Stomach (tissue), 4 donors: ENCODE data around the gene CARD8.

ENCODE experiments used
- CTCF ChIP-seq, 7 experiments: fragments of 450-650 bp in 4 of 7; fragments of 200-600 bp in 3 of 7; sonication (generic) in 3 of 7; IDR thresholded peaks; one replicate each; pipeline ENCODE4 v1.5.1; 2016 to 2019; ENCODE audit warnings: antibody characterized with exemption in 7 of 7, control low read depth in 2 of 7, mild to moderate bottlenecking in 1 of 7
- EP300 ChIP-seq: sonication (generic); formaldehyde crosslinking; IDR thresholded peaks from one replicate; pipeline ENCODE4 v1.6.1; 2017; ENCODE audit warnings: antibody characterized with exemption
- POLR2A ChIP-seq, 4 donors: fragments of 450-650 bp; IDR thresholded peaks; one replicate each; pipeline ENCODE4 v1.6.1; 2016; ENCODE audit warnings: antibody characterized with exemption in 4 of 4, control low read depth in 2 of 4, mild to moderate bottlenecking in 1 of 4, moderate library complexity in 1 of 4
- POLR2AphosphoS5 ChIP-seq, 3 donors: sonication (generic); formaldehyde crosslinking; IDR thresholded peaks; one replicate each; pipeline ENCODE4 v1.6.1; 2016; ENCODE audit warnings: antibody characterized with exemption in 3 of 3

- no peak for TF ChIP-seq POLR2AphosphoS5 (IDR thresholded peaks at IDR 0.05)
- no peak for TF ChIP-seq CTCF (IDR thresholded peaks at IDR 0.05)
- no peak for TF ChIP-seq EP300
- TF ChIP-seq POLR2A (IDR thresholded peaks at IDR 0.05), result no peak
These were observed 19.2 kb upstream of the CARD8 start for GRCh38 chr19:48274938-48275337.
